ENCODE data around the gene PBLD. TPM values are rescaled to one million over a fixed set of nuclear protein-coding genes. Genes with fewer than 3 reads are reported as not detected.

The PBLD gene
- total RNA-seq, 1 donor from 2014 or later: 11.1 TPM

DNA sequence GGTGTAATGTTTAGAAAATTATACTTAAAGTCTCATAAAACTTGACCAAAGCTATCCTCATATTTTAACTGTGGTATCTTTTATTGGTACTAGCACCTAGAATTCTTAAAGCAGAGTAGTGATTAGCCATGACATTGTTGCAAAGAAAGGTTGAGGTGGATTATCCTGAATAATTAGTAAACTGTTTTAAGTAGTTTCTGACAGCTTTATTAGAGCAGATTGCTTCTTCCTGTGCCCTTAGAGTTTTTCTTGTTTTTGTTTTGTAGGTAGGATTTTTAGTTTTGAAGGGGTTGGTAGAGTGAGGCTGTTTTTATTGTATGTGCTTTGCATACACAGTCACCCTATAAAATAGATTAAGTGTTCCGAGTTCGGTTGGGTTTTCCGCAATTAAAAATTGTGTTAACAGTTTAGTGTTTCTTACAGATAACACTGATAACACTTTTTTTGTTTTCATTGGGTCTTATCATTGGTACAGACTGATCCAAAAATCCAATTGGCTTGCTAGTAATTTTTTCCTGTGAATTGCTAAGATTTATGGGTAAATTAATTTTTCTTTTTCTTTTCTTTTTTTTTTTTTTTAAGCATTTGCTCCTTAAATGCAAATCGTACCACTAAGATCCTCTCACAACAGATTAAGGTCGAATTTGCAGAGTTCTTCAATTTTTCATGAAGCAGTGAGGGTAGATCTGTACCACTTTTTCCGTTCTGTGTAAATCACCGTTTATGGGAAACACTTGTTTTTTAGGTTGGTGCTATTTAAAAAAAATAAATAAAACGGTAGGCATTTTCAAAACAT is 2.1 kb upstream of the PBLD start:
- H3K9me3 Mint-ChIP-seq (ENCODE audit: low read depth): no peaks in the 10 kb centered on the region
- H3K36me3 Mint-ChIP-seq (ENCODE audit: insufficient read depth): peaks cover 22% of the 10 kb centered on the region
- TF ChIP-seq, protein P1, sequence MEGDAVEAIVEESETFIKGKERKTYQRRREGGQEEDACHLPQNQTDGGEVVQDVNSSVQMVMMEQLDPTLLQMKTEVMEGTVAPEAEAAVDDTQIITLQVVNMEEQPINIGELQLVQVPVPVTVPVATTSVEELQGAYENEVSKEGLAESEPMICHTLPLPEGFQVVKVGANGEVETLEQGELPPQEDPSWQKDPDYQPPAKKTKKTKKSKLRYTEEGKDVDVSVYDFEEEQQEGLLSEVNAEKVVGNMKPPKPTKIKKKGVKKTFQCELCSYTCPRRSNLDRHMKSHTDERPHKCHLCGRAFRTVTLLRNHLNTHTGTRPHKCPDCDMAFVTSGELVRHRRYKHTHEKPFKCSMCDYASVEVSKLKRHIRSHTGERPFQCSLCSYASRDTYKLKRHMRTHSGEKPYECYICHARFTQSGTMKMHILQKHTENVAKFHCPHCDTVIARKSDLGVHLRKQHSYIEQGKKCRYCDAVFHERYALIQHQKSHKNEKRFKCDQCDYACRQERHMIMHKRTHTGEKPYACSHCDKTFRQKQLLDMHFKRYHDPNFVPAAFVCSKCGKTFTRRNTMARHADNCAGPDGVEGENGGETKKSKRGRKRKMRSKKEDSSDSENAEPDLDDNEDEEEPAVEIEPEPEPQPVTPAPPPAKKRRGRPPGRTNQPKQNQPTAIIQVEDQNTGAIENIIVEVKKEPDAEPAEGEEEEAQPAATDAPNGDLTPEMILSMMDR (IDR thresholded peaks at IDR 0.05; ENCODE audit: unreplicated experiment): no peak
- no peak for DNase-seq (ENCODE audit: low spot score, unreplicated experiment)
- H3K27ac Mint-ChIP-seq: peak overlapping the region; percentile 84
- H3K4me3 Mint-ChIP-seq (ENCODE audit: low read depth): peak overlapping the region; percentile 100
- peaks cover 44% of the 10 kb centered on the region for H3K4me1 Mint-ChIP-seq (ENCODE audit: low read depth)
- no peaks in the 10 kb centered on the region for H3K27me3 Mint-ChIP-seq

DNA sequence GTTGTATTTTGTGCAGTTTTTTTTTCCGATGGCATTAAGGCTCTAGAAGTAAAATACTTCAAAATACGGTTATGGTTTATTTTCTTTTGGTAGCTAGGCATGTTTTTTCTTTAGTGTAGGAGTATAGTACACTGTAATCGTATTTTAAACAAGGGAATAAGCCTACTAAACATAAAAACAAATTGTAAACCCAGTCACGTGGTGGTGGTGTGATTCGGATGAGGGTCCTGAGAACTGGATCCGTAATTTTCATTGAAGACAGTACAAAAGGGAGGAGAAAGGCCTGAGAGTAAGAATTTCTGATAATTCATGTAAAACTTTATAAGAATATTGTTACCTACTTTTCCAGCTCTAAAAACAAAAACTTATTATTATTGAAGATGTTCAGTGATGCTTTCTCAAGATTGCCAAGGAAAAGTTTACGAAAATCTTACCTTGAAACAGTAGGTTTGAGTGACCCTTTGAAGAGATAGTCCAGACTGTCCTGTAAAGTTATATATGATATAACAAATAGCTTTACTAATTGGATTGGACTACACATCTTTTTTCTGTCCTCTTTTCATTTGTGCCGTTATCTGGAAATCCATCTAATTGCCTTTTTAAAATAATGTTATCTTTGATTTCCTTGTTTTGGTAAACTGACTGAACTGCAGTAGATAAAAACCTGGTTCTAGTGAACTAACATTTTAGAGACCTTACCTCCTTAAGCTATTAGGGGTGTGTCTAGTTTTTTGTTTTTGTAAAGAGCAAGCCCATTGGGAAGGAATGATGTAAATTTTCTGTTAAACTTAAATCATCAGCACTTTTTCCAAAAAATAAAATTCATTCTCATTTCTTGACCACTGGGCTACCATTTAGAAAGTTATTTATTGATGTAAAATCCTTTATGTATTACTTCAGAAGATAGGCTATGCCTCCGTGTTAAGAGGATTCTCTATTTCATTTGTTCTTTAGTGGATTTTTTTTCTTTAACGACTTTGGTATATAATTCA is 1.0 kb upstream of the PBLD start:
- DNase-seq (ENCODE audit: low spot score, unreplicated experiment): no peak
- H3K4me3 Mint-ChIP-seq (ENCODE audit: low read depth): peak overlapping the region; percentile 100
- H3K4me1 Mint-ChIP-seq (ENCODE audit: low read depth): peaks cover 44% of the 10 kb centered on the region
- H3K27me3 Mint-ChIP-seq: no peaks in the 10 kb centered on the region
- H3K9me3 Mint-ChIP-seq (ENCODE audit: low read depth): no peaks in the 10 kb centered on the region
- peaks cover 16% of the 10 kb centered on the region for H3K36me3 Mint-ChIP-seq (ENCODE audit: insufficient read depth)
- TF ChIP-seq, protein P1 (IDR thresholded peaks at IDR 0.05; ENCODE audit: unreplicated experiment): no peak
- peak overlapping the region; percentile 100 for H3K27ac Mint-ChIP-seq

DNA sequence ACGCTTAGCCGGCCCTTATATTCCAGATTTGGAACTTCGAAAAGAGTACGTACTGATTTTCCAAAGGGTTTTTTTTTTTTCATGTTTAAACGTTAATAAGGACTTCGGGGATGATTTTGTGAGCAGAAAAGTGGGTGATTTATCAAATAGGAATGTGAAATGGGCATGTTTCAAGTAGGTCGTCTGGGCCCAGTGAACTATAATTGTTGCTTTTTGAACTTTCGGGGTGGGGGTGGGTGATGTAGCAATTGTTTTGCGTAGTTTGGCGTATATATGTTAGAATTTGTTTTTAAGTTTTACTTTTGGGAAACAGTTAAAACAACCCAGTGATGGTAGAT is 299 bp upstream of the PBLD start:
- Mint-ChIP-seq H3K4me3 (ENCODE audit: low read depth) (peak overlapping the region; percentile 100), H3K27ac (peak overlapping the region; percentile 100), H3K9me3 (ENCODE audit: low read depth) (no peaks in the 10 kb centered on the region), H3K4me1 (ENCODE audit: low read depth) (peaks cover 42% of the 10 kb centered on the region), H3K36me3 (ENCODE audit: insufficient read depth) (peaks cover 13% of the 10 kb centered on the region), H3K27me3 (no peaks in the 10 kb centered on the region)
- DNase-seq (ENCODE audit: low spot score, unreplicated experiment): no peak
- TF ChIP-seq, protein P1 (IDR thresholded peaks at IDR 0.05; ENCODE audit: unreplicated experiment): no peak

DNA sequence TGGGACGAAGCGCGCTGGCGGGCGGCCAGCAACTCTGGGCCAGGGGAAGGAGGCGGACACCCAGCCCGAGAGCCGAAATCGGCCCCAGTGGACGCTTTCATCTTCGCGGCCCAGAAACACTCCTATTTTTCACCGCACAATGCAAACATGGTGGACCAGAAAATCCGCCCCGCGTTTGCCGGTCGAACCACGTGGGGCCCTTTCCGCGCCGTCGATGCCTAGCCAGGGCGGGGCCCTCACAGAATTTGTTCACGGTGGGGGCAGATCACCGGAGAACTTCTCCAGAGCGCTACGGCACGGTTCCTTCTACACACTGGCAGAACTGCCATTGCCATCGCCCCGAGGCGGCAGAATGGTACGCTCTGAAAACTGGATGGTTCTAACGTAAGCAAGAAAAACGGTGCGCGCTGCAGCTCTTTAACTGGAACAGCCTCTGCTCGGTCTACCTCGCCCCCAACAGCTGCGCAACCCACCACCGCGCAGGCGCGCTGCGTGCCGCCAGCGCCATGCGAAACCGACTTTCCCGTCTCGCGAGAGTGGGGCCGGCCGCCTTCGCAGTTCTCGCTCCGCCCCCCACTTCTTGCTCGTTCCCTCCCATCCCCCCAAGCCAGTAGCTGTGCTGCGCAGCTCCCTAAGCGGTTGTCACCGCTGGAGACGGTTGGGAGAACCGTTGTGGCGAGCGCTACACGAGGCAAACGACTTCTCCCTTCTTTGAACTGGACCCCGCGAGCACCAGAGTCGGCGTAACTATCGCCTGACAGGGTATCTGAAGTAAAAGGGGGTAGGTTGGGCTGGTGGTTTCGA is 1.1 kb downstream of the PBLD start, which contains the start of gene HNRNPH3:
Gene HNRNPH3, plus strand, starts transcription at position 610 of the 804 bp plus-strand sequence. CDS start 5,158 bp downstream, outside the sequence.
- Mint-ChIP-seq H3K27ac (peak within 1 kb of the TSS; percentile 100), H3K36me3 (ENCODE audit: insufficient read depth) (peaks cover 5% of the 10 kb centered on the region), H3K9me3 (ENCODE audit: low read depth) (no peaks in the 10 kb centered on the region), H3K27me3 (no peaks in the 10 kb centered on the region), H3K4me1 (ENCODE audit: low read depth) (peaks cover 31% of the 10 kb centered on the region), H3K4me3 (ENCODE audit: low read depth) (peak within 1 kb of the TSS; percentile 100)
- TF ChIP-seq, protein P1 (IDR thresholded peaks at IDR 0.05; ENCODE audit: unreplicated experiment): peak; percentile 11
- DNase-seq (ENCODE audit: low spot score, unreplicated experiment): peak; percentile 99
